ENCODE data around the gene GPHN. TPM values are rescaled to one million over a fixed set of nuclear protein-coding genes. Genes with fewer than 3 reads are reported as not detected.

The GPHN gene
- total RNA-seq, 1 donor from 2014 or later: 9.4 TPM

- no peaks in the 10 kb centered on the region for H3K36me3 ChIP-seq (ENCODE audit: control insufficient read depth in 3 of 3, insufficient read depth in 3 of 3, low read length in 3 of 3)
- no peak overlapping the region for H3K4me3 ChIP-seq (ENCODE audit: low read length in 3 of 3)
- no peak overlapping the region for H3K27ac ChIP-seq (ENCODE audit: low read depth, low read length)
- no peaks in the 10 kb centered on the region for H3K4me1 ChIP-seq (ENCODE audit: control insufficient read depth in 3 of 3, insufficient read depth in 3 of 3, low read length in 3 of 3)
- no peaks in the 10 kb centered on the region for H3K9me3 ChIP-seq (ENCODE audit: control insufficient read depth in 3 of 3, low read length in 3 of 3)
- H3K9ac ChIP-seq (ENCODE audit: low read depth in 1 of 3, low read length in 3 of 3): no peak overlapping the region
- H3K27me3 ChIP-seq (ENCODE audit: control insufficient read depth in 3 of 3, insufficient read depth in 3 of 3, low read length in 3 of 3): no peaks in the 10 kb centered on the region
These were observed 474.3 kb downstream of the GPHN start for GRCh38 chr14:66982247-66982646.

DNA sequence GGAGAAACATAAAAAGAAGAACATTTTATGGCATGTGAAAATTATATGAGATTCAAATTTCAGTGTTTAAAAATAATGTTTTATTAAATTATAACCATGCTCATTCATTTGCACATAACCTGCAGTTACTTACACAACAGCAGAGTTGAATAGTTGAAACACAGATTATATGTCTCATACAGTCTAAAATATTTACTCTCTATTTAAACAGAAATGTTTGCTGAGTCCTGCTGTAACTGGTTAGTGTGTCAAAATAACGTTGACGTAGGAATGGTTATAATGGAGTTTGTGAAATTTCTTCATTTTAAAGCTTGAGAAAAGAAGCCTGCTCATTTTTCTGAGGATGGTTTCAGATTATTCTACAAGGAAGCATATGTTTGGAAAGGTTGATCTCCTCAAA lies 484.8 kb downstream of the GPHN start:
- H3K4me1 ChIP-seq (ENCODE audit: control insufficient read depth in 3 of 3, insufficient read depth in 3 of 3, low read length in 3 of 3): no peaks in the 10 kb centered on the region
- no peaks in the 10 kb centered on the region for H3K9me3 ChIP-seq (ENCODE audit: control insufficient read depth in 3 of 3, low read length in 3 of 3)
- H3K27ac ChIP-seq (ENCODE audit: low read depth, low read length): no peak overlapping the region
- H3K4me3 ChIP-seq (ENCODE audit: low read length in 3 of 3): no peak overlapping the region
- no peaks in the 10 kb centered on the region for H3K27me3 ChIP-seq (ENCODE audit: control insufficient read depth in 3 of 3, insufficient read depth in 3 of 3, low read length in 3 of 3)
- no peaks in the 10 kb centered on the region for H3K36me3 ChIP-seq (ENCODE audit: control insufficient read depth in 3 of 3, insufficient read depth in 3 of 3, low read length in 3 of 3)
- H3K9ac ChIP-seq (ENCODE audit: low read depth in 1 of 3, low read length in 3 of 3): no peak overlapping the region

DNA sequence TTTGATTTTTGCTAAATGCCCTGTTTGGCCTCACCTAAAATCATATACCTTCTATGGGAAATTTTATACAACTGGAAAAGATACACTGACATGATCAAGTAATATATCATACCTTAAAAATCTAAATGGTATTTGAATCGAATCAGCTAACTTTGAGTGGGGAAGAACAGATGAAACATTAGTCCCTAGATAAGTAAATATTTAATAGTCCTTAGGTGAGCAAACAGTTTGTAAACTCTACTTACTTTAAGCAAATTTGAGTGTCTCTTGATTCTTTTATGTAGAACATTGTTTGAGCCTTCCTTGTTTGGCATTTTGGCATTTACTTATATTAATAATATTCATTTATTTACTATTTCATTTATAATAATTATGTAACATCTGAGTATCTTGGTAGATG lies 485.6 kb downstream of the GPHN start:
- Histone ChIP-seq H3K36me3 (ENCODE audit: control insufficient read depth in 3 of 3, insufficient read depth in 3 of 3, low read length in 3 of 3) (no peaks in the 10 kb centered on the region), H3K4me1 (ENCODE audit: control insufficient read depth in 3 of 3, insufficient read depth in 3 of 3, low read length in 3 of 3) (no peaks in the 10 kb centered on the region), H3K9me3 (ENCODE audit: control insufficient read depth in 3 of 3, low read length in 3 of 3) (no peaks in the 10 kb centered on the region), H3K4me3 (ENCODE audit: low read length in 3 of 3) (no peak overlapping the region), H3K9ac (ENCODE audit: low read depth in 1 of 3, low read length in 3 of 3) (no peak overlapping the region), H3K27me3 (ENCODE audit: control insufficient read depth in 3 of 3, insufficient read depth in 3 of 3, low read length in 3 of 3) (no peaks in the 10 kb centered on the region), H3K27ac (ENCODE audit: low read depth, low read length) (no peak overlapping the region)

DNA sequence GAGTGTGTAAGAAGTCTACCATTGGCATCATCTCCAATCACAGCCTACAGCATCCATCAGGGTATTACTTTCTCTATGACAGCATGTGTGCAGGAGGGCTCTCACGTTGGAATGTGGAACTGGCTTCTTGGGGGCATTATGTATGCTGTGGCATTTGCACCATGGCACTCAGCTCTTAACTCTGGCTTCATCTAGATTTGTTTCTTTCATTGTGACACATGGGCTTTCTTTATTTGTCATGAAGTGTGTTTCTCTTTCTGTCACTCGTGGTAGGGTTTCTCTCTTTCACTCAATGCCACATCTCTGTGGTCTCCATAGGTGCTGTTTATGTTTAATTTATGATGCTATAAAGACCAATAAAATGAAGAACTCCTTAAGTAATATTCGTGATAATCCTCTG lies 490.1 kb downstream of the GPHN start:
- H3K27me3 ChIP-seq (ENCODE audit: control insufficient read depth in 3 of 3, insufficient read depth in 3 of 3, low read length in 3 of 3): no peaks in the 10 kb centered on the region
- H3K9me3 ChIP-seq (ENCODE audit: control insufficient read depth in 3 of 3, low read length in 3 of 3): no peaks in the 10 kb centered on the region
- H3K9ac ChIP-seq (ENCODE audit: low read depth in 1 of 3, low read length in 3 of 3): no peak overlapping the region
- H3K36me3 ChIP-seq (ENCODE audit: control insufficient read depth in 3 of 3, insufficient read depth in 3 of 3, low read length in 3 of 3): no peaks in the 10 kb centered on the region
- H3K4me1 ChIP-seq (ENCODE audit: control insufficient read depth in 3 of 3, insufficient read depth in 3 of 3, low read length in 3 of 3): no peaks in the 10 kb centered on the region
- H3K4me3 ChIP-seq (ENCODE audit: low read length in 3 of 3): no peak overlapping the region
- no peak overlapping the region for H3K27ac ChIP-seq (ENCODE audit: low read depth, low read length)

- Histone ChIP-seq H3K4me1 (ENCODE audit: control insufficient read depth in 3 of 3, insufficient read depth in 3 of 3, low read length in 3 of 3) (no peaks in the 10 kb centered on the region), H3K36me3 (ENCODE audit: control insufficient read depth in 3 of 3, insufficient read depth in 3 of 3, low read length in 3 of 3) (no peaks in the 10 kb centered on the region), H3K27me3 (ENCODE audit: control insufficient read depth in 3 of 3, insufficient read depth in 3 of 3, low read length in 3 of 3) (no peaks in the 10 kb centered on the region), H3K27ac (ENCODE audit: low read depth, low read length) (no peak overlapping the region), H3K9ac (ENCODE audit: low read depth in 1 of 3, low read length in 3 of 3) (no peak overlapping the region), H3K4me3 (ENCODE audit: low read length in 3 of 3) (no peak overlapping the region), H3K9me3 (ENCODE audit: control insufficient read depth in 3 of 3, low read length in 3 of 3) (no peaks in the 10 kb centered on the region)
These were observed 492.0 kb downstream of the GPHN start for GRCh38 chr14:66999978-67000377.

DNA sequence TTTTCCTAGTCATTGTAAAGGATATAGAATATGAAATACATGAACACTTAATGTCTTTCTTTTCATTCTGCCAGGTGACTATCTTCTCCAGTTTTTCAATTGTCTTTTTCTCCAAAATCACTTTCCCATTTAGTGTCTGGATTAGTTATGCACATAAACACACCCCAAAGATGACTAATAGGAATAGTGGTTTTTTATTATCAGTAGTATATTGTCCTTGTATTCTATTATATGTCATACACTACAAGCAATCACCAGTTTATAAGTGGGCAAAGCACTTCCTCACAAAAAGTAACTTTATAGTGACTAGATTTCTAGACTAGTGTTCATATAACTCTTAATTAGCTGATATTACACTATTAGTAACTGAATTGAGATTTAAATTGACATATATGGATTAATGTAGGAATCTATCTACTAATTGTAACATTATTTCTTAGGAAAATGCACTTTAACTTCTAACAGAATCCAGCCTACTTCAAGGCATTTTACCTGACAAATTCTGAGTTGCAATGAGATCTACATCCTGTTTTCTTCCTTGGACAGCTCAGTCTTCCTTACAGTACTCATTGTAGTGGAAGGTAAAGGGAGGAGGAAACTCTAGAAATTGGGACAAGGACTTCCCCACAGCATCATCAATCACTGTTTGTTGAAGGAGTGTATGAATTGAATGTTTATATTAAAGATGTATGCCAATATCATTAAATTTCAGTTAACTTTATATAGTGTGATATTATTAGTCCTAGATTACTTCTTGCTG lies 495.2 kb downstream of the GPHN start:
- Histone ChIP-seq H3K27me3 (ENCODE audit: control insufficient read depth in 3 of 3, insufficient read depth in 3 of 3, low read length in 3 of 3) (no peaks in the 10 kb centered on the region), H3K27ac (ENCODE audit: low read depth, low read length) (no peak overlapping the region), H3K4me1 (ENCODE audit: control insufficient read depth in 3 of 3, insufficient read depth in 3 of 3, low read length in 3 of 3) (no peaks in the 10 kb centered on the region), H3K9ac (ENCODE audit: low read depth in 1 of 3, low read length in 3 of 3) (no peak overlapping the region), H3K9me3 (ENCODE audit: control insufficient read depth in 3 of 3, low read length in 3 of 3) (no peaks in the 10 kb centered on the region), H3K36me3 (ENCODE audit: control insufficient read depth in 3 of 3, insufficient read depth in 3 of 3, low read length in 3 of 3) (no peaks in the 10 kb centered on the region), H3K4me3 (ENCODE audit: low read length in 3 of 3) (no peak overlapping the region)

GRCh38 chr14:67004521-67004920 lies 496.6 kb downstream of the GPHN start:
- H3K9me3 ChIP-seq (ENCODE audit: control insufficient read depth in 3 of 3, low read length in 3 of 3): no peaks in the 10 kb centered on the region
- no peaks in the 10 kb centered on the region for H3K36me3 ChIP-seq (ENCODE audit: control insufficient read depth in 3 of 3, insufficient read depth in 3 of 3, low read length in 3 of 3)
- no peaks in the 10 kb centered on the region for H3K4me1 ChIP-seq (ENCODE audit: control insufficient read depth in 3 of 3, insufficient read depth in 3 of 3, low read length in 3 of 3)
- no peak overlapping the region for H3K9ac ChIP-seq (ENCODE audit: low read depth in 1 of 3, low read length in 3 of 3)
- no peak overlapping the region for H3K27ac ChIP-seq (ENCODE audit: low read depth, low read length)
- no peaks in the 10 kb centered on the region for H3K27me3 ChIP-seq (ENCODE audit: control insufficient read depth in 3 of 3, insufficient read depth in 3 of 3, low read length in 3 of 3)
- no peak overlapping the region for H3K4me3 ChIP-seq (ENCODE audit: low read length in 3 of 3)

DNA sequence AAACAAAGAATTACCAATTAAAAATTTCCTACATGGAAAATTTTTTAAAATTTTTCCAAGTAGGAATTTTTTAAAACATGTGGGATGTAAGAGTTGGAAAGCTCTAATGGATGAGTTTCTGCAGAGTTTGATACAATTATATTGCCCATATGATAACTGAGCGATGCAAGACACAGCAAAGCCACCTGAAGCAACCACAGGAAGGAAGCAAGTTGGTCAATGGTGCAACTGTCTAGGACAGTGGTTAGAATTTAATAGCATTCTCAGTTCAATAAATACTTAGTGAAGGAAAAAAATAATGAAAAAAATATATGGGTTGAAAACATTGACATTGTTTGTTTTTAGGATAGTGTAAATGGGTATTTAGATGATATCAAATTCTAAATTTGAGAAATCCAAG lies 502.7 kb downstream of the GPHN start:
- Histone ChIP-seq H3K9ac (ENCODE audit: low read depth in 1 of 3, low read length in 3 of 3) (no peak overlapping the region), H3K9me3 (ENCODE audit: control insufficient read depth in 3 of 3, low read length in 3 of 3) (no peaks in the 10 kb centered on the region), H3K4me3 (ENCODE audit: low read length in 3 of 3) (no peak overlapping the region), H3K4me1 (ENCODE audit: control insufficient read depth in 3 of 3, insufficient read depth in 3 of 3, low read length in 3 of 3) (no peaks in the 10 kb centered on the region), H3K27me3 (ENCODE audit: control insufficient read depth in 3 of 3, insufficient read depth in 3 of 3, low read length in 3 of 3) (no peaks in the 10 kb centered on the region), H3K36me3 (ENCODE audit: control insufficient read depth in 3 of 3, insufficient read depth in 3 of 3, low read length in 3 of 3) (no peaks in the 10 kb centered on the region), H3K27ac (ENCODE audit: low read depth, low read length) (no peak overlapping the region)

DNA sequence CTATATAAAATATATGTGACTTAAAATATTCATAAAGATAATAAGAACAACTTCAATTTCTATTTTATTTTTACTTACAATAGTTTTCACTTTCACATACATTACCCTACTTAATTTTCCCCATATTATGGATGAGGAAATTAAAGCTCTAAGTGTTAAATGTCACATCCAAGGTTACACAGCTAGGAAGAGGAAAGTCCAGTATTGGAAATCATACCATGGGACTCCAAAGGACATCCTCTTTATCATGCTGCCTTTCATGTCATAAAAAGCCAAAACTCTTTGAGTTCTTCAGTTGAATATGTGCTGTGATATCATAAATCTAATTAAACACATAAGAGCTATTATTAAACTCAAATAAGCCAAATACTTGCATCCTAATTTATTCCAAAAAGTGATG lies 508.9 kb downstream of the GPHN start:
- no peaks in the 10 kb centered on the region for H3K9me3 ChIP-seq (ENCODE audit: control insufficient read depth in 3 of 3, low read length in 3 of 3)
- no peak overlapping the region for H3K27ac ChIP-seq (ENCODE audit: low read depth, low read length)
- H3K4me1 ChIP-seq (ENCODE audit: control insufficient read depth in 3 of 3, insufficient read depth in 3 of 3, low read length in 3 of 3): no peaks in the 10 kb centered on the region
- H3K4me3 ChIP-seq (ENCODE audit: low read length in 3 of 3): no peak overlapping the region
- no peak overlapping the region for H3K9ac ChIP-seq (ENCODE audit: low read depth in 1 of 3, low read length in 3 of 3)
- no peaks in the 10 kb centered on the region for H3K36me3 ChIP-seq (ENCODE audit: control insufficient read depth in 3 of 3, insufficient read depth in 3 of 3, low read length in 3 of 3)
- no peaks in the 10 kb centered on the region for H3K27me3 ChIP-seq (ENCODE audit: control insufficient read depth in 3 of 3, insufficient read depth in 3 of 3, low read length in 3 of 3)

- Histone ChIP-seq H3K9me3 (ENCODE audit: control insufficient read depth in 3 of 3, low read length in 3 of 3) (no peaks in the 10 kb centered on the region), H3K27ac (ENCODE audit: low read depth, low read length) (no peak overlapping the region), H3K36me3 (ENCODE audit: control insufficient read depth in 3 of 3, insufficient read depth in 3 of 3, low read length in 3 of 3) (no peaks in the 10 kb centered on the region), H3K4me3 (ENCODE audit: low read length in 3 of 3) (no peak overlapping the region), H3K9ac (ENCODE audit: low read depth in 1 of 3, low read length in 3 of 3) (no peak overlapping the region), H3K4me1 (ENCODE audit: control insufficient read depth in 3 of 3, insufficient read depth in 3 of 3, low read length in 3 of 3) (no peaks in the 10 kb centered on the region), H3K27me3 (ENCODE audit: control insufficient read depth in 3 of 3, insufficient read depth in 3 of 3, low read length in 3 of 3) (no peaks in the 10 kb centered on the region)
These were observed 510.8 kb downstream of the GPHN start for GRCh38 chr14:67018720-67019119.
